Measurements from ENCODE around the gene PLA2G2F.

PLA2G2F gene

DNA sequence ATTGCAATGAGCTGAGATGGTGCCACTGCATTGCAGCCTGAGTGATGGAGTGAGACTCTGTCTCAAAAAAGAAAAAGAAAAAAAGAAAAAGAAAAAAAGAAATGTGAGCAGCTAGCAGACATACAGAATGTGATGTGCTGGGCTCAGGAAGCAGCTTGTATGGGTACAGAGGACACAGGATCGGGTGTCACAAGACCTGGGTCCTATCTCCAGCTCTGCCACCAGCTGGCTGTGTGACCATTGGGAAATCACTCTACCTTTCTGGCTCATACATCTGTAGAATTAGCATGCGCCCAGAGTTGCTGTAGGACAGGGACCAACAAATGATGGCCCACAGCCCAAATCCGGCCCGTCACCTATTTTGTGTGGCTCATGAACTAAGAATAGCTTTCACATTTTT lies 50.5 kb downstream of the PLA2G2F start:
- no peak for DNase-seq (ENCODE audit: low read depth in 2 of 2)

DNA sequence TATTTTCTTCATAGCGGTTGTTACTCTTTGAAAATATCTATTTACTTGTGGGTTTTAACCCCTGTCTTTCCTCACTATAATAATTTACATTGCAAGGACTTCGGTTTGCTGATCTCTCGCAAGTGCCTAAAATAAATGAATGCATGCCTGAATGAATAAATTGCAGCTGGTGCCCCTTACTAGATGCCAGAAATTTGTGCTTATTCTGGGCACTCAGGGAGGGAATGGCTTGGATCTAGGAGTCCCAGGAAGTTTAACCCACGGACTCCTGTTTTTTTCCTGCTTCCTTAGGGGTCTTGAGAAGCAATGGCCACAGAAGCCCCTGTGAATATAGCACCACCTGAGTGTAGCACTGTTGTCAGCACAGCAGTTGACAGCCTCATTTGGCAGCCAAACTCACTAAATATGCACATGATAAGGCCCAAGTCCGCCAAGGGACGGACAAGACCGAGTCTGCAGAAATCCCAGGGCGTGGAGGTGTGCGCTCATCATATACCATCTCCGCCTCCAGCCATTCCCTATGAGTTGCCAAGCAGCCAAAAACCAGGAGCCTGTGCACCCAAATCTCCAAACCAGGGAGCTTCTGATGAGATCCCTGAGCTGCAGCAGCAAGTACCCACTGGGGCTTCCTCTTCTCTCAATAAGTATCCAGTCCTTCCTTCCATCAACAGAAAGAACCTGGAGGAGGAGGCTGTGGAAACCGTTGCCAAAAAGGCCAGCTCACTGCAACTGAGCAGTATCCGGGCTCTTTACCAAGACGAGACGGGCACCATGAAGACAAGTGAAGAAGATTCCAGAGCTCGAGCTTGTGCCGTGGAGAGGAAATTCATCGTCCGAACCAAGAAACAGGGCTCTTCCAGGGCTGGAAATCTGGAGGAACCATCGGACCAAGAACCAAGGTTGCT lies 51.4 kb downstream of the PLA2G2F start:
- no peak for DNase-seq (ENCODE audit: low read depth in 2 of 2)

DNA sequence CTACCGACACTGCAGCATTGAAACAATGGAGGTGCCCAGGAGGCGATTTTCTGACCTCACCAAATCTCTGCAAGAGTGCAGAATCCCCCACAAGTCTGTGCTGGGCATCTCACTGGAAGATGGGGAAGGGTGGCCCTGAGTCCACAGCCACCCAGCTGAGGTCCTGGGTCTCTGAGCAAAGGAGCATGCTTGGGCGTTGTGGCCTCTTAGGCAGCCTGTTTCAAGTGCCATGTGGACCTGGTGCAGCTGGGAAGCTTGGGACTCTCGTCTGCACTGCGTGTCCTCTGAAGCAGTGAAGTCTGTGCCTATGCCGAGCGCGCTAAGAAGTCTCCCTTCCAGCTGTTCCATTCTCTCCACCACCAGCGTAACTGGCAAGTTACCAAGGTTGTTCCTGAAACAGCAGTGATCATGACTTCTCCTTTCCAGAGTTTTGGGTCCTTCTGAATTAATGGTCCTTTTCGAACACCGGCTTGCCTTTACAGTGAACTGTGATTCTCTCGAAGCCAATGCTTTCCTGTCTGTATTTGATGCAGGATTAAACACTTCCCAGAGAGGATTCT lies 52.2 kb downstream of the PLA2G2F start:
- DNase-seq (ENCODE audit: low read depth in 2 of 2) = no peak

DNA sequence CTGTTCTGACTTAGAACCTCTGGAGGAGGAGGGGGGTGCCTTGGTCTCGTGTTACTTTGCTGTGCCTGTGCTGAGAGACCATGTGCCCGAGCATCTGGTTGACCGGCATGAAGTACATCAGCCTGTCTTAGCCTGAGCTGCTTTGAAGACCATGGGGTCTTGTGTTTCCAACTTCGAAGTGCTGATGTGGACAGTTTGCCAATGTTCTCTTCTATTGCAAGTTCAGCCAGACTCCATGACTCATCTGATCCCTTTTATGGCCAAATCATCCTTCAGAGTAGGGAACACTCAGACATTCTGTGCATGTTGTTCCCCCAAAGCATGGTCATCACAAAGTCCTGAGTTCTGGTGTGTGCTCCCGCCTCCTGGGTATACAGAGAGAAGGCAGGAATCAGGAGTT lies 53.2 kb downstream of the PLA2G2F start:
- no peak for DNase-seq (ENCODE audit: low read depth in 2 of 2)

DNA sequence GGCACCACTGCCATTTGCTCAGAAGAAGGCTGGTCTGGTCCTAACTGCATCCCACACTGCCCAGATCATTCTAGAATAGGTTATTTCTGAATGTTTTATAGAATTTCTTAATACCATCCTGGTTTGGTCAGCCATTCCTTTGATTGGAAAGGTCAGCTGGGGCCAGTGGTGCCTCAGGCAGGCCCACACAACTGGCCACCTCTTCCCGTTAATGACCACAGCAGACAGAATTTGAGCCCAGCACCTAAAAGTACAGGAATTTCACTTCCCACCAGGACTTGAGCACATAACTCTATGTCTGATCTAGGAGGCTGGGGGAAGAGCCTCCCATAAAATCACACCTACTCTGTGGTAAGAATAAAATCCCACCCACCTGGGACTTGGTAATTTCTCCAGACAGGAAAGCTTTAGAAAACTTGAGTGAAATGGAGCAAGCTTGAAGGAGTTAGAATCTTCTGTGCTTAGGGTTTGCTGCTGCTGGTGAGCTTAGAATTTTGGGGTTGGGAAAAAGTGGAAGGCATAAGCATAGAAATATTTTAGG lies 53.8 kb downstream of the PLA2G2F start:
- DNase-seq (ENCODE audit: low read depth in 2 of 2) = no peak

DNA sequence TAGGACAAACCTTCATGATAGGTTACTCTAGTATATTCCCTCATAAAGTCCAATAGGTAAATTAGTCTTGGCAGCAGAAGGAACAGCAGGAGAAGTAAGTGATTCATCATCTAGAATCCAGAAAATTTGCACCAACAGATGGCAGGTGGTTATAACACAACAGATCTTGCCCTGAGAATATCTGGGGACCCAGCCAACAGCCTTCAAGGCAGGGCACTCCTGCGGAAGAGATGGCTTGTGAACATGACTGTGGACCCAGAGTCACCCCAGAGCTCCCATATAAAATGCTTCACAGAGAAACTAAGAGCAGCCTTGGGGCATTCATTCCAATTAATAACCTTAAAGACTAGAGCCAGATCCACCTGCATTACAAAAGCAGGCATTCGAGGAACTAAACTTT lies 55.1 kb downstream of the PLA2G2F start:
- DNase-seq (ENCODE audit: low read depth in 2 of 2) = no peak

DNA sequence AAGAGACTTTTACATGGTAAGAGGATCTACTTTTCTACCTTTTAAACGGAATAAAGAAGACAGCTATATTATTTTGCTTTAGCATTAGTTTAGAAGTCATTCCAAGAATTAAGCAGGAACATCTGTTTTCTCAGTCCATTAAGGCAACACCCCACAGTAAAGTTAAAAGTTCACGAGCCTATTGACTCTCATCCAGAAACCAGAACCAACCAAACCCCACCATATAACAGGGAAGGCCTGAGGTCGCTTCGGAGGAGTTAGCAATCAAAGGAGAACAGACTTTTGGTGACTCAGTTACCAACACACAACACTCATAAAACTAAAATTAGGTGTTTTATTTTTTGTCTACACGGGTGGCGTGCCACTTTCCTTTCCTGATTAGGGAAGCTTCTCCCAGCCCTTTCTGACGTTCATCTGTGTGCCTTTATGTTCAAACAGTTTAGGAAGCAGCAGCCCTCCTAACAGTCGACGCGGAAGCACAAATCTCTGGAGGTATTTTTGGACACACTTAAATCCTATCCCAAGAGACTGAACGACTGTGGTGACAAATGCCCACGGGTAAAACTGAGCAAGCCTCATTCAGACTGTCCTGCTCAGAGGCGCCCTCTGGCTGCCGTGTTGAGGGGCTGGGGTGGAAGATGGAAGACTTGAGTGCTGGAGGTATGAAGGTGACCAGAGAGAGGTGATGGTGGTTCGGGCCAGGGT lies 55.8 kb downstream of the PLA2G2F start:
- peak; percentile 44 to 51 for DNase-seq (ENCODE audit: low read depth in 2 of 2)

DNA sequence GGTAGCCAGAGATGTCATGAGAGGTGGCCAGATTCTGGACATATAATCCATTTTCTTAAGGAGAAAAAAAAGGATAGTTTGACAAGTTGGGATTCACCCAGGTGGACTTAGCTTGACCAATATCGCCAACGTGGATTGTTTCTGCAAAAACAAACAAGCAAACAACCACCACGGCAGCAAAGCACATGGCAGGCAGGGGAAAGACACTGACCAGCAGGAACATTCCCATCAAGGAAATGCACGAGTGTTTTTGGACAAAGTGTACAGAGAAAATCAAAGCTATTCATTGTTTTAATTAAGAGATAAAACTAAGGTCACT lies 56.3 kb downstream of the PLA2G2F start:
- no peak for DNase-seq (ENCODE audit: low read depth in 2 of 2)

DNA sequence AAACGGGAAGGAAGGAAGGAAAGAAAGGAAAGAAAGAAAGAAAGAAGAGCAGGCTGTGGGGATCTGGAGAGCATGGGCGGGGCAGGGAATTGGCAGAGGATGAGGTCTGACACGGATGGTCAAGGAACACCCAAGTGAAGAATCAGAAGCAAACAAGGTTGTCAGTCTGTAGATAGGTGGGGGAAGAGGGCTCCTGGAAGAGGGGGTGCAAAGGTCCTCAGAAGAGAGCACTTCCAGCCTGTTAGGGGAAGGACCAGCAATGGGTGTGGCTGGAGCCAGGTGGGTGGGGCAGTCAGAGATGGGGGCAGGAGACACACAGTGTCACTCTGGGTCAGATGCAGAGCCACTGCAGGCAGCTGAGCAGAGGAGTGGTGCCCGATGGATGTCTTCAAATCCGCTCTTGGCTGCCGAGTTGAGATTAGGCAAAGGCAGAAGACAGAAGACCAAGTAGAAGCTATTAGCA lies 58.2 kb downstream of the PLA2G2F start:
- no peak for DNase-seq (ENCODE audit: low read depth in 2 of 2)

DNA sequence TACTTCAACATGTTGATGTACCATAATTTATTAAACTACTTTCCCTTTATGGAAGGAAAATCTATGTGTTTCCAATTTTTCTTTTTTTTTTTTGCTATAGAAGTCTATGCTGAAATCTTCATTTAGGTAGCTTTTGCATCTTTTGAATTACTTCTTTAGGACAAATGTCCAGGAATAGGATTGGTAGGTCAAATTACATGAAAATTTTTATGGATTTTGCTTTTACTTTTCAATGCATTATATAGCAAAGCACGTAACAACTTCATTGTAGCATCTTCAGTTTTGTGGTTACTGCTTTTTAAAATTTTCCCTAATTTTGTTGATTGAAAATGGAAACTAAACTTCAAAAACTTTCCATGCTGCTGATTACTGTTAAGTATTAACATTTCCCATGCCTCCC lies 59.2 kb downstream of the PLA2G2F start:
- no peak for DNase-seq (ENCODE audit: low read depth in 2 of 2)

DNA sequence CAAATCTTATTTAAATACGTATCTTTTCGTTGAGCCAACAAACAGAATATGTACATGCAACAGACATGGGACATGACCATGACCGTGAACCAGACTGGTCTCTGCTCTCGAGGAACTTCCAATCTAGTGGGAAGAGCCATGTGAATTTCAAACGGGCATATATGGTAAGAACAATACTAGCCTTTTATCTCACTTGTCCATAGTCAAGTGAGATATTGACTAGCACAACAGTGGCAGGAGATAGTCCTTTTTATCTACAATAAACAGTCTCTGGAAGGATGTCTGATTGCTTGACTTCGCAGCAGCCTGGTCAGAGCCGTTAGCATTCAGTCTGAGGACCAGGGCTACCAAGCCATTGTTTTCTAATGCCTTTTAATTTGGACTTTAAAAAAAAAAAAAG lies 59.8 kb downstream of the PLA2G2F start:
- DNase-seq (ENCODE audit: low read depth in 2 of 2) = no peak

DNA sequence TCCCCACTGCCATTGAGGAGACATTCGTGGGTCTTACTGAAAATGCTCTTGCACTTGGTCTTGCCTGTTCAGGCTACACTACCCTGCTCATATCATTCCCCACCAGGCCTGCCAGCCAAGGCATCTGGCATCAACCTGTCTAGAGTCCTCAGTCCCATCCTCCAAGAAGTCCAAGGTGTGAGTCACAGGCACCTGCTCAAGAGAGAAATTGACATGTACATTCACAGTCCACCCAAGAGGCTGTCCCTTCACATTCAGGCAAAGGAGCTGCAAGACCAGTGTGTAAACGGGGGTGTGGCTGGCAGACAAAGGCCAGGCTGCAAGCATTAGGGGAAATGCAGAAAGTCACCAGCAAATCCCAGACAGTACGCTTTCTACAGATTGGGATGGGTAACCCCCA lies 60.3 kb downstream of the PLA2G2F start:
- DNase-seq (ENCODE audit: low read depth in 2 of 2) = no peak

DNA sequence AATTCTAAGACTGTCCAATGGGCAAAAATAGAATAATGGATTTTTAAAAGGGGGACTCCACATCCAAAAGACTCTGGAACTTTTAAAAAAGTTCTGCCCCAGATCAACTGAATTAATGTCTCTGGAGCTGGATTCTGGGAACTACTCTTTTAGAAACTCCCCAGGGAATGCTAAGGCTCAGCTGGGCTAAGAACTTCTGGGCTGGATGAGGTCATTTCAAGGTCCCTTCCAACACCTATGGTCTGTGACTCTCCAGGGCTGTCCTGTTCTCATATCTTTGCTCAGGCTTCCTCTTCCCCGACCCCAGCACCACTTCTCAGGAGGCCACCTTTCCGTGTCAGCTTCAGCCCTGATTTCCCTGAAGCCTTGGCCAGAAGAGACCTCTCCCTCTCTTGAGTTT lies 60.7 kb downstream of the PLA2G2F start:
- no peak for DNase-seq (ENCODE audit: low read depth in 2 of 2)

Data from stimulated activated CD8-positive, alpha-beta memory T cell treated with anti-CD3 and anti-CD28 coated beads, Interleukin-2, amount 100 ng/mL, for 1 hour (primary cell).